NOMO-1 (cell line): ENCODE data around the gene COL25A1.
A peak's percentile ranks its signal among the peaks of the same experiment; 100 is the strongest.
"Not testable (repeated sequence)": the region's sequence is repeated elsewhere in the genome, so short reads cannot be mapped to it uniquely, and the experiment has no call there.

ENCODE experiments used
- DNase-seq, 2 experiments: peaks; one replicate each; lab custom pipeline; 2025; ENCODE audit not compliant: unreplicated experiment in 2 of 2; lab: John Stamatoyannopoulos, UW

Gene COL25A1

DNA sequence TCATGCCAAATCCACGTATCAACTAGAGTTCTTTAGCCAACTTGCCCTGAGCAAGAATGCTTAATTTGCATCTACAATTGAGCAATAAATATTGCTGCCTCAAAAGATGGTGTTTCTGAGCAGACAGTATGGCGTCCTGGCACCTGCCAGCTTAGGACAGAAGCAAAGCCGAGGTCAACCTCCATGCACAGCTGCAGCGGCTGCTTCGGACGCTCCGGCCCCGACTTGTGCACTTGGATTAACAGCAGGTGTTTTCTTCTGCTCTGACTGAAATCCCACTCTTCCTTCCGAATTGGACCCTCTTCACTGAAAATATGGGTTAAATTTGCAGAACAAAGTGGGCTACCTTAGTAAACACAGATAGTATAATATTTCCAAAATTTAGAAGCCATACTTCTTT is 324.4 kb downstream of the COL25A1 start:
- no peak for DNase-seq

DNA sequence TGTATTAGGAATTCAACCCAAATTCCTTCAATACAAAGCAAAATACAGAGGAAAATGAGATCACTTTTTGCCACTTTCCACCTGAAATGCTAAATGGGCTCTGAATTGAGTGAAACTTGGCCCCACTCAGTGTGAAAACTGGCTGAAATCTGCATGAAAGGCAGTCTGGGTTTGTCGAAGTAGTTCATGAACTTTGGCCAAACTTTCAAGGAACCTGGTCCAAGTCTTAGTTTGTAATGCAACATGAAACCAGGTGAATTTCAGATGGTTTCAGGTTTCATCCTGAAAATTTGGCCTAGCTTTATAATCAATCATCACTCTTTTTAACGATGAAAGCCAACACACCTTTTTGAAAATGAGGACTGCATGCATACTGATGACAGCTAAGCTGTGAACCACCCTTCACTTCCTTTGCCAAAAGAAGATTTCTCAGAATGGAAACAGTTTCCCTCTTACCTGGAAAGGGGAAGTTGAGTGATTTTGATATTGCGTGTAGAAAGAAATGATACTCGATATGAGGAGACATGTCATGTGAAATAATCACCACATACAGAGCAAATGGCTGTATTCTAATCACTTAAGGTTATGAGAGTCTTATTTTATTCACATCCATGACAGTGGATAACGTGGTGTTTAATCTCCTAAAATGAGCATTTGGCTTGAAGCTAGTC is 329.7 kb downstream of the COL25A1 start:
- no peak for DNase-seq

DNA sequence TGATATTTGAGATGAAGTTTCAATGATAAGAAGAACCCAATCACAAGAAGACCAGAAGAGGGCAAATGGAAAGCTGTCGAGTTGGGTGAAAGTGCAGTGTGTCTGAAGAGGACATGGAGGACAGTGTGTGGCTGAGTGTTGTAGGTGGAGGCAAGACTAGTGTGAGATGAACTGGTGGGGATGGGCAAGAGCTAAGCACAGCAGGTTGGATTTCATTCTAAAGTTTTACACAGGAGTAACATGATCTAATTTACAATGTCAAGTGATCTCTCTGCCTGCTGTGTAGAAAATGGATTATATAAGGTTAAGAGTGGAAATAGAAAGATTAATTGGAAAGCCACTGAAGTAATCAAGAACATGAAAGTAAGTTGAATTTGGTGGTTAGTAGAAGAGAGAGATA is 331.0 kb downstream of the COL25A1 start:
- no peak for DNase-seq

DNA sequence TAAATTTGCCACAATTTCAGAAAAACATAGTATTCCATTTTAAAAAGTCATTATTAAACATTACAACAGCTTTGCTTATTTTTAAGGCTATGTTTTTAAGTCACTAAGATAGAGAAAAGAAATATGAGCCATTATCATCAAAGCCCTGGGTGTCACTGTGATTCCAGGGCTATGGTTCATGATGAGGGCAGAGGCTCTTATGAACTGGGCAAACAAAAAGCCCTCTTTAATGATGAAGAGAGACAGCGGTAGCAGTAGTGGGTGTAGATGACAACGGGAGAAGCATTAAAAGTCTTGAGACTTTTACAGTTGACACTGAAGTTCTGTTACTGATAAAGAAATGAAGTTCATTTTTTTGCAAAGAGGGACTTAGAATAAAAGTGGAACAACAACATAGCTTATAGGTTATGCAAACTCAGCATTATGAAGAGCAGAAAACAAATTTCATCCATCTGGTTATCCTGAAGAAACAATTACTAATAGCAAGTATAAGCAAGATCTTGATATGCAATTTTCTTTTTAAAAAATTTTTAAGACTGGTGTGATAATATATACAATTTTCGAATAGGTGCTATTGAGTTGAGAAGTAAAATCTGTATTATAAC is 336.9 kb downstream of the COL25A1 start:
- no peak for DNase-seq

DNA sequence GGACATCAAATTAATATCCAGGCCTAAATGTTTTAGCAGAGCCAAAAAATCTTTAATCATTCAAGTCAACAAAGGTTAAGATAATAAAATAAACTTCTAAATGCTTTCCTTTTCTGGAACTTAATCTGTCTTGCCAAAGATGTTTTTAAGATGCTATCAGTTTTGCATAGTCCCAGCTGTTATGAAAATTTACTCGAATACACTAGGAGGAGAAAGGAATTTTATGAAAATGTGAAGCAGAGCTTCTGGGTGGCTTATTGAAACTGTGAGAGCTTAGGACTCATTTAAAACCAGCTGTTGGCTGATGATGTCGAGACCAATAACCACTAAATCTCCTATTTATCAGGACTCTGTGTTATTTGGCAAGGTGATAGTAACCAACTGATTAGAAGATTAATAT is 337.4 kb downstream of the COL25A1 start:
- DNase-seq = no peak

DNA sequence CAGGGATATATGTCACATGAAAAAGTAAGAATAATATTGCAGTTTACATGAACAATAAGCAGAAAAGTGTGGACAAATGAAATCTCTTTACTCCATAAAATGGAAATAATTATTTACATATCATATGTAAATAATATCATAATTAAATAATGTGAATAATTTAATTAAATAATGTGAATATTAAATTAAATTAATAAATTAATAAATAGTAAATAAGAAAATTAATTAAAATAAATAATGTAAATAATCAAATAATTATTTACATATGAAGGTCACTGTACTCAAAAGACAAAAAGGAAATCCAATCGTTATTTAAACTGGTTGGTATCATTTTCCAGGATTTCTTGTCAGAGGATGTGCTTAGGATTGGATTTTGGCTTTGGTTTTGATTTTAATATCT is 338.5 kb downstream of the COL25A1 start:
- DNase-seq = no peak

DNA sequence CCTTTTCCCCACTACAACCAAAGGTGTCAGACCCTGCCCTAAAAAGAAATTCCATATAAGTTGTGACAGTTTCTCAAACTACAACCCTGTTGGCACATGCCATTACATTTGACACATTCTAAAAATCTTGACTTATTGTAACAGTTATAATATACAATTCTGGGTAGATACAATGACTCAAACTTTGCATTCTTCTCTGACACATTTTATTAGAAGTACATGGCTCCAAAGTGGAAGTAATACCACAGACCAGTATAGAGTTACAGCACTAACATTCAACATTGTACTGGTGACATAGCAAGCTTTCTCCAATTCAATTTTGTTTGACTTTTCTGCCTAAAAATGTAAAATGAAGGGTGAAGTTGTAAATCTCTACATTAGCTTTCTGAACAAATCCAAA is 343.0 kb downstream of the COL25A1 start:
- DNase-seq = no peak

DNA sequence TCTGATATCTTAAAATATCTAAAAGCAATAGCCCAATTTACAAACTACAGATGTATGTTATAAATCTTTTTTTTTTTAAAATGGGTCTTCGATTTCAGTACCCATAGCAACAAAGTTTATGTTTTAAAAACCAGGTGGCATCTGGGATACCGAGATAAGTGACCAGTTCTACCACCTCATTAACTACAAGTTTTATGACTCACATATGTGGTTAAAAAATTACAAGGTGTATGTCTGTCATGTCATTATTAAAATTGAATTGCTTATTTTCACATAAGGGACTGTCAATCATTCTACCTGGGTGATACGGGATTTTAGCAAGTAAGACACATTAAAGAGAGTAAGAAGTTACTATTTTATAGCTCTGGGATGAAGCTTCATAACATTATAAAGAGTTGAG is 347.6 kb downstream of the COL25A1 start:
- no peak for DNase-seq

DNA sequence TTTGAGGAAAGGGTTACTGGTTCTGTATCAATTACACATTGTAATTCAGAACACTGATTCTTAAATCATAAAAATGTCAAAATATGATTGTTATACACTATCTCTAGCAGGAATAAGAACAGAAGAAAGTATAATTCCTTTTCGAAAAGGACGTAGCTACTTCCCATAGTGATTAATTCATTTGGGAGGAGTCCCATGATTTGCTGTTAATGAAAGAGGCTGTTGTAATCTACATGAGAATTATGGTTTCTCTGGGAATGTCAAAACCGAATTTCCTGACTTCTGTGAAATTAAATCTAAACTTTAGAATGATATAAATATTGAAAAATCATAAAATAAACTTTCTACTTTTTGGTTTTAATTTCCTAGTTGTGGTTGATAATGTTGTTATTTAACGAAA is 348.5 kb downstream of the COL25A1 start:
- DNase-seq = no peak

DNA sequence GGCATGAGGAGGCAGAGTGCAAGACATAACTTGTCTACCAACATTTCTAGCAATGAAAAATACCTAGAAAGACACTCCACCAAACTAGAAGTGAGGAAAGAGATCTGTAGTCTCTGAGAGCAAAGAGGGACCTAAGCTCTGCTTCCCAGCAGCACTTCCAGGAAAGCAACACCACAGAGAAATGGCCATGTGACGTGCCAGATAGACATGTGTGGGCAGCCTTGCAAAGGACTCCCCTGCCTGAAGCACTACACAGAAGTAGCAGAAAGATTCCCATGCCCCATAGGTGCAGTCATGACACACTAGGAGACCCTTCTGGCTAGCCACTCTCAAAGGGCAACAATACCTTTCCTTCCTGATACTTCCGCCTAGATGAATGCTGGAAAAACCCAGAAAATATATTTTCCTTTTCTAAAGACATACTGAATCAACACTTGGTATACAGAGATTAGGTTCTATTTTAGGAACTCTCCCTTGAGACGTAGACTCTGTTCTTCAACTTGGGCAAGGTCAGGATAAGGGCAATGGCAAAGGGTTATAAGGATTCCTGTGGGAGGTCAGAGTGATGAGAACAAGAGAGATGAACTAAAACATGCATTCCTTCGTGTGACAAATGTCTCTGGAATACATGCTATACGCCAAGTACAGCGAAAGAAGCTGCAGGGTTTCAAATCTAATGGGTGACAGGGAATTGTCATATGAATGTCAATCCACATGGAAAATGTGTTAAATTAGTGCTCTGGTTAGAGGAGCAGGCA is 352.1 kb downstream of the COL25A1 start:
- no peak for DNase-seq

DNA sequence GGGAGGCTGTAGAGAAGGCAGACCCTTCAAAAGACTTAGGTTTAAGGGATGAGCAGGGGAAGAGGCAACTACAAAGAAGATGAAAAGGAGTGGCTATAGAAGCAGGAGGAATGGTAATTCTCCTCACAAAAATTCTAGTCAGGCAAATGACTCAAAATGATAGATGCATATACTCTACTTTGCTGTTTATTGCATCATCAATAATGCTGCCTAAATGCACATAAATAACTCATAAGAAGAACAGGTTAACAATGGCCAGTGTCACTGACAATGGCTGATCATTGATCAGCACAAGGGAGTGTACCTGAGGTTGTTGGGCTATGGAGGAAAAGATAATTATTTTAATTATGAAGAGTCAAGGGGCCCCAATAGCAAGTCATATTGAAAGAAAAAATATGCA is 354.9 kb downstream of the COL25A1 start:
- DNase-seq = no peak

DNA sequence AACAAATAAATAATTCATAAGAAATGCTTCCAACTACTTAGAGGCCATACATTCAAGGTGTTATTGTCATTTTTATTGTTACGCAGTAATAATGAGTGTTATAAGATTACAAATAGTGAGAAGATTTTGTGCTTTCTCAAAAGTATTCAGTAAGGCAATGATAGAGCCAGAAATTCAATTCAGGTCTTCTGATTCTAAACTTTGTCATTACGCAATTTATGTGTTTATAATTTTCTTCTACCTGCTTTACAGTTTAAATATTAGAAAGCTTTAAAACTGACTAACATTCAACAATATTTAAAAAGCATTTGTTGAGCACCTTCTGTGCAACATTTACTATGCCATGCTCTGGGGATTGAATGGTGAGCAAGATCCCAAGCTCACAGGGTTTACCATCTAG is 356.2 kb downstream of the COL25A1 start:
- DNase-seq = no peak

DNA sequence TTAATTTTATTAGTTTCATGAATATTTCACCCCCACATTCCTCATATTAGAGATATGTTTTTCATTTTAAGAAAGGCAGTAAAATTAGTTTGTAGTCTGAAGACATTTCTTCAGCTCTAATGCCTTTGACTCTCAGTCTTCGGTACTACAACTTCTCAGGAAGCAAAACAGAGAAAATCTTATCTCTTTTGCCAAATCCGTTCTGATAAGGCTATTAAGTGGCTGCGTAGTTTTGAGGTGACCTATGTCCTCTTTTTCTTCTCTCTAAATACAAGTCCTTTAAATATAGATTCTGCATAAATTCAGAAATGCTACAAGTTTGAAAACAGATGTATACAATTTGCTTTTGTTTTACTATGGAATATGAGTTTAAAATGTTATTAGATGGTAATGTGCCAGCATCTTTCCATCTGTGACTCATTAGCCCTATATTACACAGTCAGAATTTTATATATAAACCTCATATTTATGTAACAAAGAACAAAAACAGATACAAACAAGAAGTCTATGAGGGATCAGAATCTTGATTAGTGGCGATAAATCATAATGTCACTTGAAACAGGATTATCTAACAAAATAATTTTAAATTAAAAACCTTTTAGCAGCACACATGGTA is 358.4 kb downstream of the COL25A1 start:
- DNase-seq = no peak

DNA sequence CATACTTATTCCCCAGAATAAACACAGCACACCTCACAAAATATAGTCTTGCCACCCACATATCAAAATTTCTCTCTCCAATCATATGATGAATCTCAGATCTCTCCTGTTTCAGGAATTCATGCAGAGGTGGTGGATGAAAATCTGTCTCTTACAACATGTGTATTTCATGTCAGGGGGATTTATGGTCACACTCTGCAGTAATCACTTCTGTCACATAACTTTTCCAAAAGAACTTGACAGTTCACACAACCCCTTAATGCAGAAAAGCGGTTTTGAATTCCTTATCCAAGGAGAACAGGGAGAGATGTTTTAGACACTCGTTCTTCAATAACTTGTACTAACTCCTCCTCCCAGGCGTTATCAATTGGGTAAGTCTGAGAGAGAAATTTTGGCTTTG is 359.1 kb downstream of the COL25A1 start:
- no peak for DNase-seq

DNA sequence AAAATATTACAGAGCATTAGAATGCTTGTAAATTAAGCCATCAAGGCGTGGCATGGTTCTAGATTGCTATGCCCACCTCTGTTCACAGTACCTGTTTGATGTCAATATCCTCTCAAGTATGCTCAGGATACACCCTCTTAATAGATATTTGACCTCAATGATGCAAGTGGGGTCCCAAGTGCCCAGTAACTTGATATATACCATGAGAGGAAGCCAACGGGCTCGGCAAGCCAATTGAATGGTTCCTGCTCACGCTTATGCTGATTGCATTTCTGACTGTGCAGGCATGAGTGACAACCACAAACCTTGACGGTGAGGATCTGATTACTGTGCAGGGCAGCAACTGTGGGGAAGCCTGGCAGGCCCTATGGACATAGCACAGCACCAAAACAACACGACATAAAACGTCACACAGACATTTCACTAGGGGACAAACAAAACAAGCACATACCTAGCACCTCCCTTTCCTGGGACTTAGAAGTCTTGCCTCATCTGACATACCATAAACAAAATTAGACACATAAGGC is 360.5 kb downstream of the COL25A1 start:
- DNase-seq = no peak

DNA sequence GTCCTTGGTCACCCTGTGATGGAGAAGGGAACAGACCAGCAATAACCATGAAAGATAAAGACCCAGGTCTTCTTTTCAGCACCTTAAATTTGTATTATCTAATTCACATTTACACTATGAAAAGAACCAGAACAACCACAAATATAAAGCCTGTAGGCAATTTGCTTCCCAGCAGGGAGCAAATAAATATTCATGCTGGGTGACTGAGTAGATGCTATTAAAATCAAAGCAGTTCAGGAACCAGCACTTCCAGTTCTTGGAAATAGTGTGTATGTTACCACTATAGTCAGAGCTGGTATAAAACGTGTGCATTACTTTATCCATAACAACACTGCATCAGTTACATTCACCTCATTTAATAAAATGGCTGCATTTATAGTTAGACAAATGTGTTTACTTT is 361.8 kb downstream of the COL25A1 start:
- DNase-seq = no peak

DNA sequence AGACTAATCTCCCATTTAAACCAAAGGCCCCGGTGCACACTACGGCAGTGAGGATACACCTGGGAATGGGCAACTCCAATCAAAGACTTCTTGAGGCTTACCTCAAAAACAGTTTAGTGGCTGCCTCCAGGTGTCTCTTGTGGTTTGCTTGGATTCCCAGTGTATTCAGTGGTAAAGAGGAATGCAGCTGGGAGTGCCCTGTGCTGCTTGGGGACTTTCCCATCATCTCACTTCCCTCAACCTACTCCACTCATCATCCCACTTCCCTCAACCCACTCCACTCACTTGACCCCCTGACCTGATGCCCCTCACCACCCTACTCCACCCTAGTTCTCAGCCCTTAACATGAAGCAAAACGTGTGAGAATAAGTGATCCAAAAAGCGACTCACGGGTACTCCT is 362.3 kb downstream of the COL25A1 start:
- no peak for DNase-seq

DNA sequence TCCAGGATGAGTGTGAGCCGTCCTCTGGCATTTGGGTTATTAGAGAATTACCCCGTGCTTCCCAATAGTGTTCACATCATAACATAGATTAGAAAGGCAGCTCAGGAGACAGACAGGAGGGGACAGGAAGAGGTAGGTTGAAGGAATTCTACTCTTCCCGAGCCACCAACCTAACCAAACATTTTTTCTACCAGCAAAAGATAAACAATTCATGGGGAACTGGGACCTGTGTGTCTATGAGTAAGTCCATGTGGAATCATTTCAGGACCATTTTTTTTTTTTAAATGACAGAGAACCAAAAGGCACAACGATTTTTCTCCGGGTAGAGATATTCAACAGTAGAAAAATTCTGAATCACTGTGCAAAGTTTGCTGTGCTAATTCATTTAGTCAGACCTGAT is 365.4 kb downstream of the COL25A1 start:
- DNase-seq = no peak

DNA sequence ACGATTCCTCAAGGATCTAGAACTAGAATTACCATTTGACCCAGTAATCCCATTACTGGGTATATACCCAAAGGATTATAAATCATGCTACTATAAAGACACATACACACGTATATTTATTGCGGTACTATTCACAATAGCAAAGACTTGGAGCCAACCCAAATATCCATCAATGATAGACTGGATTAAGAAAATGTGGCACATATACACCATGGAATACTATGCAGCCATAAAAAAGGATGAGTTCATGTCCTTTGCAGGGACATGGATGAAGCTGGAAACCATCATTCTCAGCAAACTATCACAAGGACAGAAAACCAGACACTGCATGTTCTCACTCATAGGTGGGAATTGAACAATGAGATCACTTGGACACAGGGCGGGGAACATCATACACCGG is 368.5 kb downstream of the COL25A1 start:
- DNase-seq = not testable (repeated sequence)

DNA sequence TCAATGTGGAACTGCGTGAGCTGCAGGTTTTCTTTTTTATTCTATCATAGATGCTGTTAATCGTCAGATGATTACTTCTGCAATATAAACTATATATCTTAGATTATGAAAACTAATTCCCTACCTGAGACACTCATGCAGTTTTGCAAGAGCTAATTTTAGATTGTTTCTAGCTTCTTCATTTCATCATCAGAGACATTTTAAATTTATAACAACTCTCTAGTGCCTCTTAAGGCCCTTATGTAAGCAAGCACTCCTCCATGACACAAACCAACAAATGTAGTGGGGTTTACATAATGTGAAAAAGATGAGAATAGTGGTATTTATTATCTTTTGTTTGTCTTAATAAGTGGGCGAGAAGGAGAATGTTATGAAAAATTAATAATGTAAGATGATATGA is 369.4 kb downstream of the COL25A1 start:
- DNase-seq = peak; percentile 9 to 43

DNA sequence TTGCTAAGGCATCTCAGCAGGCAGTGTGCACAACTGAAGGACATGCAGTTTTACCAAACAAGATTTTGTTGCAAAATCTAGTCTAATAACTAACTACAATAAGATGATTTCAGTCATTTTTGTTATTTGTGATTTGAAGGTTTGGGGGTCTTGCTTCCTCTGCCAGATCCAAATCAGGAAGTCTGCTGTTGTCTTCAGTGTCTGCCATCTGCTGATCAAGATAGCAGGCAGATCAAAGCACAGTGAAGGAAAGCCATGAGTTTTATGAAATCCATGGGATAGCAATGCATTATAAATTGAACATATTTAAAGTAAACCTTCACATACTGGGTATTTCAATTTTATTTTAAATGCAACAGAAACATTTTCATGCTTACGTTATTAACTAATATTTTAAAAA is 370.5 kb downstream of the COL25A1 start:
- no peak for DNase-seq

DNA sequence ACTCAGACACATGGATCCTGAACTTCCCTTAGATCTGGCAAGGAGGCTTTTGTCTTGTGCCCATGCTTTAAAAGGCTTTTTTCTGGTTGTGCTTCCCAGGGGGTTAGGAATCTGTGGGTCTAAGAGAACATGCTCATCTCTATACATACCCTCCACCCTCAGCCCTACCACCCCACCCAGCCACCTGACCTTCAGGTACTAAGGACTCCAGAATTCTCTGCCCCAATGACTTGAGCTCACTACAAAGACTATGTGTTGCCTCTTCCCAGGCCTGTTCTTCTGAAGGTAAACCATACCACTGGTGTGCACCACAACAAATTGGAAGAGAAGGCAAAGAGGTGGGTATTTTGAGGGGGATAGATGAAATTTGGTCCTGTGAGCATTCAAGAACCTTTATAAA is 372.3 kb downstream of the COL25A1 start:
- no peak for DNase-seq
